Testis (tissue), 2 donors: Measurements from ENCODE around the gene TFAP2D.

Source experiments
- POLR2A ChIP-seq: fragments of 450-650 bp; IDR thresholded peaks from one replicate; pipeline ENCODE4 v1.6.1; 2017; ENCODE audit warnings: antibody characterized with exemption, mild to moderate bottlenecking, moderate library complexity
- TF ChIP-seq, protein P1 (sequence below), 3 experiments: fragments of 450-650 bp in 2 of 3; fragments of 200-600 bp in 1 of 3; sonication (generic) in 1 of 3; IDR thresholded peaks; one replicate each; pipeline ENCODE4 v1.5.1; 2016 to 2019; ENCODE audit warnings: antibody characterized with exemption in 3 of 3, mild to moderate bottlenecking in 2 of 3, moderate library complexity in 1 of 3

DNA sequence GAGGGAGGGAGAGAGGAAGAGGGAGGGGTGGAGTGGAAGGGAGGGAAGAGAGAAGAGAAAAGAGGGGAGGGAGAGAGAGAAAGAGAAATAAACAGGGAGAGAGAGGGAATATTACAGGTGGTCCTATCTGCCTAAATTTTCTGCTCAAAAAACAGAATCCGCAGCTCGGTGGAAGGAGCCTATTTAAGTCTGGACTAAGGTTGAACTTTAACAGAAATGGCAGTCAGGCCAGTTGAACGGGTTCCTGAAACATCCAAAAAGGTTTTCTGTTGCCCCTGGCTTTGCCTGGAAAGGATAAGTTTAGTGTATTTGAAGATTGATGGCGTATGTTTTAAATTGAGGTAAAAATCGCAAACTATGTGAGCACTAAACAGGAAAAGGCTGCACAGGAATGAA, 107.5 kb downstream of the TFAP2D start:
- no peak for TF ChIP-seq POLR2A
- TF ChIP-seq, protein P1, sequence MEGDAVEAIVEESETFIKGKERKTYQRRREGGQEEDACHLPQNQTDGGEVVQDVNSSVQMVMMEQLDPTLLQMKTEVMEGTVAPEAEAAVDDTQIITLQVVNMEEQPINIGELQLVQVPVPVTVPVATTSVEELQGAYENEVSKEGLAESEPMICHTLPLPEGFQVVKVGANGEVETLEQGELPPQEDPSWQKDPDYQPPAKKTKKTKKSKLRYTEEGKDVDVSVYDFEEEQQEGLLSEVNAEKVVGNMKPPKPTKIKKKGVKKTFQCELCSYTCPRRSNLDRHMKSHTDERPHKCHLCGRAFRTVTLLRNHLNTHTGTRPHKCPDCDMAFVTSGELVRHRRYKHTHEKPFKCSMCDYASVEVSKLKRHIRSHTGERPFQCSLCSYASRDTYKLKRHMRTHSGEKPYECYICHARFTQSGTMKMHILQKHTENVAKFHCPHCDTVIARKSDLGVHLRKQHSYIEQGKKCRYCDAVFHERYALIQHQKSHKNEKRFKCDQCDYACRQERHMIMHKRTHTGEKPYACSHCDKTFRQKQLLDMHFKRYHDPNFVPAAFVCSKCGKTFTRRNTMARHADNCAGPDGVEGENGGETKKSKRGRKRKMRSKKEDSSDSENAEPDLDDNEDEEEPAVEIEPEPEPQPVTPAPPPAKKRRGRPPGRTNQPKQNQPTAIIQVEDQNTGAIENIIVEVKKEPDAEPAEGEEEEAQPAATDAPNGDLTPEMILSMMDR (IDR thresholded peaks at IDR 0.05): no peak
